Fibroblast of the aortic adventitia (primary cell): ENCODE data around the gene CYFIP1. TPM values are rescaled to one million over a fixed set of nuclear protein-coding genes. Genes with fewer than 3 reads are reported as not detected.

Experiments
- DNase-seq: peaks from one replicate; pipeline ENCODE4 v3.0.0-alpha.2; 2010; ENCODE audit warnings: low read depth
- H3K4me3 ChIP-seq: 2 replicates; pipeline ENCODE4 v1.5.1; 2011; ENCODE audit warnings: low read depth, mild to moderate bottlenecking, control low read depth, low read length, moderate library complexity
- CTCF ChIP-seq: IDR thresholded peaks from 2 replicates; pipeline ENCODE4 v1.5.1; 2011; ENCODE audit warnings: mild to moderate bottlenecking, low read length, control low read depth, inconsistent platforms; ENCODE audit not compliant: insufficient read depth
- total RNA-seq: library from RNA; depleted of rRNA; stranded (reverse); fragments of >200 nt; gene quantifications from 2 replicates; pipeline ENCODE4 v1.2.3, GENCODE V29; 2012; ENCODE audit warnings: low replicate concordance

Gene CYFIP1
- total RNA-seq, 1 donor = 95.8 TPM

GRCh38 chr15:22960556-22960955 lies 19.6 kb downstream of the CYFIP1 start:
- DNase-seq = no peak
- TF ChIP-seq CTCF = no peak
- no peak overlapping the region for H3K4me3 ChIP-seq

- TF ChIP-seq CTCF = no peak
- DNase-seq = no peak
- H3K4me3 ChIP-seq = no peak overlapping the region
Measured at GRCh38 chr15:22960126-22960525, 20.0 kb downstream of the CYFIP1 start.

GRCh38 chr15:22959321-22960101 lies 20.7 kb downstream of the CYFIP1 start:
- H3K4me3 ChIP-seq = no peak overlapping the region
- no peak for TF ChIP-seq CTCF
- DNase-seq = no peak

- TF ChIP-seq CTCF = no peak
- DNase-seq = no peak
Measured at GRCh38 chr15:22958487-22959280, 21.5 kb downstream of the CYFIP1 start.

GRCh38 chr15:22956978-22957260 lies 23.2 kb downstream of the CYFIP1 start:
- no peak overlapping the region for H3K4me3 ChIP-seq
- TF ChIP-seq CTCF = no peak
- DNase-seq = no peak

More at GRCh38 chr15:22958487-22959280, 21.5 kb downstream of the CYFIP1 start:
- H3K4me3 ChIP-seq = no peak overlapping the region

GRCh38 chr15:22956257-22956977 lies 23.8 kb downstream of the CYFIP1 start:
- peak; percentile 55 for DNase-seq
- TF ChIP-seq CTCF = no peak
- no peak overlapping the region for H3K4me3 ChIP-seq
